SU-DHL-6 (cell line): ENCODE measurements around the gene RCAN2.

ENCODE experiments used
- H2AFZ ChIP-seq: fragments of 200-600 bp; sonication (generic); 2 replicates; pipeline ENCODE4 v1.6.1; 2014; ENCODE audit warnings: low read depth, mild to moderate bottlenecking, moderate library complexity, mixed read lengths, antibody characterized with exemption, low read length; ENCODE audit not compliant: severe bottlenecking
- H3F3A ChIP-seq: fragments of 200-600 bp; shearing (Covaris generic); 2 replicates; pipeline ENCODE4 v1.6.0; 2016; ENCODE audit warnings: antibody characterized with exemption, mild to moderate bottlenecking; ENCODE audit not compliant: insufficient read depth
- H3K27ac ChIP-seq: fragments of 200-600 bp; sonication (generic); 2 replicates; pipeline ENCODE4 v1.5.1; 2016; ENCODE audit warnings: low read depth, mild to moderate bottlenecking, low read length, moderate library complexity, mixed read lengths
- H3K27me3 ChIP-seq: fragments of 200-600 bp; sonication (generic), shearing (Covaris generic); 2 replicates; pipeline ENCODE4 v1.6.0; 2014; ENCODE audit warnings: mild to moderate bottlenecking, low read length
- H3K36me3 ChIP-seq: fragments of 200-600 bp; sonication (generic); 2 replicates; pipeline ENCODE4 v1.6.1; 2014; ENCODE audit warnings: mild to moderate bottlenecking, low read length, mixed read lengths
- H3K4me2 ChIP-seq: fragments of 300-600, 200-600 bp; shearing (Covaris generic), sonication (generic); 2 replicates; pipeline ENCODE4 v1.6.0; 2014; ENCODE audit warnings: low read length, low read depth, mild to moderate bottlenecking; ENCODE audit not compliant: poor library complexity, severe bottlenecking
- H3K4me3 ChIP-seq: fragments of 200-600 bp; sonication (generic); 2 replicates; pipeline ENCODE4 v1.5.1; 2014; ENCODE audit warnings: antibody characterized with exemption, low read length, mild to moderate bottlenecking, mixed read lengths; ENCODE audit not compliant: insufficient read depth, poor library complexity, severe bottlenecking
- H3K79me2 ChIP-seq: fragments of 200-600 bp; sonication (generic); 2 replicates; pipeline ENCODE4 v1.6.1; 2014; ENCODE audit warnings: mild to moderate bottlenecking, low read length, moderate library complexity; ENCODE audit not compliant: insufficient read depth
- H3K9ac ChIP-seq: fragments of 200-600 bp; sonication (generic); 2 replicates; pipeline ENCODE4 v1.7.0; 2014; ENCODE audit warnings: mild to moderate bottlenecking, low read length
- H3K9me2 ChIP-seq: fragments of 200-600 bp; sonication (generic); replicated peaks from 2 replicates; pipeline ENCODE4 v1.6.1; 2014; ENCODE audit warnings: low read length; ENCODE audit not compliant: insufficient read depth
- H3K9me3 ChIP-seq: fragments of 200-600 bp; sonication (generic); 2 replicates; pipeline ENCODE4 v1.6.1; 2014; ENCODE audit warnings: low read length, mixed read lengths; ENCODE audit not compliant: insufficient read depth
- H4K20me1 ChIP-seq: fragments of 200-600 bp; sonication (generic); 2 replicates; pipeline ENCODE4 v1.6.1; 2014; ENCODE audit warnings: low read depth, mild to moderate bottlenecking, antibody characterized with exemption, low read length, moderate library complexity, mixed read lengths
- EZH2phosphoT487 ChIP-seq: fragments of 200-600 bp; sonication (generic), shearing (Covaris generic); conservative IDR thresholded peaks from 2 replicates; pipeline ENCODE4 v1.6.1; 2018; ENCODE audit warnings: mild to moderate bottlenecking, antibody characterized with exemption, low read length, moderate library complexity, mixed read lengths
- TF ChIP-seq, protein P1 (sequence below): fragments of 200-600 bp; sonication (generic); IDR thresholded peaks from one replicate; pipeline ENCODE4 v1.5.1; 2017; ENCODE audit warnings: antibody characterized with exemption, mild to moderate bottlenecking, low read length, moderate library complexity; ENCODE audit not compliant: insufficient read depth, poor library complexity, severe bottlenecking

The RCAN2 gene

DNA sequence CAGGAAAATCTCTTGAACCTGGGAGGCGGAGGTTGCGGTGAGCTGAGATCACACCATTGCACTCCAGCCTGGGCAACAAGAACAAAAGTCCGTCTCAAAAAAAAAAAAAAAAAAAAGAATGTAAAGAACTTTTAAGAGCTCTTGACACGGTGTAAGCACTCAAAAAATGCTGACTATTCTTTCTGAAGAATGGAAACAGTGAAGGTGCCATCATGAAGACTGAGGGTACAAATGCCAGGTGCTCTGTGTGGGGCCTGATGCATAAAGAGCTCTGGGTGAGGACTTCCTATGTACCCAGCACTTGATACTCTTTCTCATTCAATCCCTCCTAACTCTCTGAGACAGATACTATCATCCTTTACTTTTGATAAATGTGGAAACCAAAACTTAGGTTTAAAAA is 275.5 kb downstream of the RCAN2 start:
- peaks cover 16% of the 10 kb centered on the region for H3F3A ChIP-seq
- H4K20me1 ChIP-seq, result no peaks in the 10 kb centered on the region
- H3K36me3 ChIP-seq, result no peaks in the 10 kb centered on the region
- no peak overlapping the region for H3K4me2 ChIP-seq
- H3K9me3 ChIP-seq, result no peaks in the 10 kb centered on the region
- H2AFZ ChIP-seq, result no peak overlapping the region
- no peaks in the 10 kb centered on the region for H3K27me3 ChIP-seq
- no peak overlapping the region for H3K4me3 ChIP-seq
- no peaks in the 10 kb centered on the region for H3K9me2 ChIP-seq
- no peaks in the 10 kb centered on the region for H3K79me2 ChIP-seq
- no peak for TF ChIP-seq EZH2phosphoT487
- TF ChIP-seq, protein P1, sequence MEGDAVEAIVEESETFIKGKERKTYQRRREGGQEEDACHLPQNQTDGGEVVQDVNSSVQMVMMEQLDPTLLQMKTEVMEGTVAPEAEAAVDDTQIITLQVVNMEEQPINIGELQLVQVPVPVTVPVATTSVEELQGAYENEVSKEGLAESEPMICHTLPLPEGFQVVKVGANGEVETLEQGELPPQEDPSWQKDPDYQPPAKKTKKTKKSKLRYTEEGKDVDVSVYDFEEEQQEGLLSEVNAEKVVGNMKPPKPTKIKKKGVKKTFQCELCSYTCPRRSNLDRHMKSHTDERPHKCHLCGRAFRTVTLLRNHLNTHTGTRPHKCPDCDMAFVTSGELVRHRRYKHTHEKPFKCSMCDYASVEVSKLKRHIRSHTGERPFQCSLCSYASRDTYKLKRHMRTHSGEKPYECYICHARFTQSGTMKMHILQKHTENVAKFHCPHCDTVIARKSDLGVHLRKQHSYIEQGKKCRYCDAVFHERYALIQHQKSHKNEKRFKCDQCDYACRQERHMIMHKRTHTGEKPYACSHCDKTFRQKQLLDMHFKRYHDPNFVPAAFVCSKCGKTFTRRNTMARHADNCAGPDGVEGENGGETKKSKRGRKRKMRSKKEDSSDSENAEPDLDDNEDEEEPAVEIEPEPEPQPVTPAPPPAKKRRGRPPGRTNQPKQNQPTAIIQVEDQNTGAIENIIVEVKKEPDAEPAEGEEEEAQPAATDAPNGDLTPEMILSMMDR, result no peak
- no peak overlapping the region for H3K27ac ChIP-seq
- H3K9ac ChIP-seq, result no peak overlapping the region

- H3K4me2 ChIP-seq, result no peak overlapping the region
- no peak overlapping the region for H2AFZ ChIP-seq
- TF ChIP-seq, protein P1, result no peak
- TF ChIP-seq EZH2phosphoT487, result no peak
- no peak overlapping the region for H3K4me3 ChIP-seq
- H3K79me2 ChIP-seq, result no peaks in the 10 kb centered on the region
- H3K36me3 ChIP-seq, result no peaks in the 10 kb centered on the region
- H3K9me2 ChIP-seq, result no peaks in the 10 kb centered on the region
- H3K9ac ChIP-seq, result no peak overlapping the region
- no peak overlapping the region for H3K27ac ChIP-seq
- peaks cover 11% of the 10 kb centered on the region; the same call in 1 of the 2 replicates for H3F3A ChIP-seq
- no peaks in the 10 kb centered on the region for H4K20me1 ChIP-seq
- H3K27me3 ChIP-seq, result no peaks in the 10 kb centered on the region
- H3K9me3 ChIP-seq, result no peaks in the 10 kb centered on the region
Measured at GRCh38 chr6:46215213-46215612, 276.0 kb downstream of the RCAN2 start.

DNA sequence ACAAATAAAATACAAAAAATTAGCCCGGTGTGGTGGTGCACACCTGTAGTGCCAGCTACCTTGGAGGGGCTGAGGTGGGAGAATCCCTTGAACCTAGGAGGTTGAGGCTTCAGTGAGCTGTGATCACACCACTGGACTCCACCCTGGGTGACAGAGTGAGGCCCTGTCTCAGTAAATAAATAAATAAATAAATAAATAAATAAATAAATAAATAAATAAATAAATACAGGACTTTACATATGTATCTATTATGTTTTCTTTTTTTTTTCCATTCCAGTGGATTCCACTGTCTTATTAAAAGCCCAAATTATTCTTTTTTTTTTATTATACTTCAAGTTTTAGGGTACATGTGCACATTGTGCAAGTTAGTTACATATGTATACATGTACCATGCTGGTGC is 279.3 kb downstream of the RCAN2 start:
- Histone ChIP-seq H3K4me2 (no peak overlapping the region), H3K36me3 (no peaks in the 10 kb centered on the region), H4K20me1 (no peaks in the 10 kb centered on the region), H3K27me3 (no peaks in the 10 kb centered on the region), H3K79me2 (no peaks in the 10 kb centered on the region), H3K9me2 (no peaks in the 10 kb centered on the region), H3F3A (no peaks in the 10 kb centered on the region), H3K4me3 (no peak overlapping the region), H3K27ac (no peak overlapping the region), H3K9me3 (no peaks in the 10 kb centered on the region), H3K9ac (no peak overlapping the region), H2AFZ (no peak overlapping the region)
- TF ChIP-seq, protein P1, result no peak
- TF ChIP-seq EZH2phosphoT487, result no peak

- no peaks in the 10 kb centered on the region for H3K27me3 ChIP-seq
- no peak overlapping the region for H2AFZ ChIP-seq
- H3F3A ChIP-seq, result no peaks in the 10 kb centered on the region
- H4K20me1 ChIP-seq, result no peaks in the 10 kb centered on the region
- H3K79me2 ChIP-seq, result no peaks in the 10 kb centered on the region
- H3K9me3 ChIP-seq, result no peaks in the 10 kb centered on the region
- H3K36me3 ChIP-seq, result no peaks in the 10 kb centered on the region
- no peak for TF ChIP-seq EZH2phosphoT487
- TF ChIP-seq, protein P1, result no peak
- H3K4me3 ChIP-seq, result no peak overlapping the region
- no peak overlapping the region for H3K27ac ChIP-seq
- H3K4me2 ChIP-seq, result no peak overlapping the region
- H3K9ac ChIP-seq, result no peak overlapping the region
- no peaks in the 10 kb centered on the region for H3K9me2 ChIP-seq
Measured at GRCh38 chr6:46210294-46210693, 281.0 kb downstream of the RCAN2 start.
